T-helper 2 cell treated with Interferon-gamma antibody and Interleukin-4, amounts not matched to agents 5 μg/mL and 100 μg/mL, for 36 hours (primary cell): ENCODE measurements around the gene SNX15.
"Not testable (repeated sequence)": the region's sequence is repeated elsewhere in the genome, so short reads cannot be mapped to it uniquely, and the experiment has no call there.

ENCODE experiments used
- DNase-seq: peaks from one replicate; pipeline ENCODE4 v3.0.0; 2021; ENCODE audit warnings: low spot score
- H3K27ac Mint-ChIP-seq: one replicate; pipeline ENCODE4 v1.8.0; 2021; ENCODE audit warnings: mild to moderate bottlenecking, mixed read lengths
- H3K27me3 Mint-ChIP-seq: one replicate; pipeline ENCODE4 v1.8.0; 2021; ENCODE audit warnings: low read depth, mixed read lengths
- H3K36me3 Mint-ChIP-seq: one replicate; pipeline ENCODE4 v1.8.0; 2021; ENCODE audit warnings: low read depth, mixed read lengths
- H3K4me1 Mint-ChIP-seq: one replicate; pipeline ENCODE4 v1.8.0; 2021; ENCODE audit warnings: low read depth, mixed read lengths
- H3K4me3 Mint-ChIP-seq: one replicate; pipeline ENCODE4 v1.8.0; 2022; ENCODE audit warnings: mild to moderate bottlenecking, moderate library complexity, mixed read lengths
- H3K9me3 Mint-ChIP-seq: one replicate; pipeline ENCODE4 v1.8.0; 2021; ENCODE audit warnings: mixed read lengths

The SNX15 gene

DNA sequence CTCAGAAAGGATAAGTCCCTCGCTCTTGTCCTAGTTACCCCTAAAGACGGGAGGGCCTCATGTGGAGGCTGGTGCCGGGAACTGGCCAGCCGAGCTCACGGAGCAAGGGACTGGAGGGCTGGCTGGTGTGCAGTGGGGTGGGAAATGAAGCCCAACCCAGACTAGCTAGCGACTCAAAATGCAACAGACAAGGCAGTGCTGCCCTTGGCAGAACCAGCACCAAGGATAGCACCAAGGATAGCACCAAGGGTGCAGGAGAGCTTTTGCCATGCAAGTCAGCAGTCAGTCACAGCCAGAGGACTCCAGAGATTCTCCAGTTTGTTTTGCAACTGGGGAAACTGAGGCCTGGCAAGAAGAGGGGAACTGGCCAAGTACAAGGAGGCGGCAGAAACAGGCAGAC is 24.0 kb upstream of the SNX15 start:
- peaks cover 7% of the 10 kb centered on the region for H3K4me1 Mint-ChIP-seq
- no peak for DNase-seq
- H3K36me3 Mint-ChIP-seq, result no peaks in the 10 kb centered on the region
- H3K9me3 Mint-ChIP-seq, result no peaks in the 10 kb centered on the region
- no peaks in the 10 kb centered on the region for H3K27me3 Mint-ChIP-seq
- H3K4me3 Mint-ChIP-seq, result no peak overlapping the region
- no peak overlapping the region for H3K27ac Mint-ChIP-seq

DNA sequence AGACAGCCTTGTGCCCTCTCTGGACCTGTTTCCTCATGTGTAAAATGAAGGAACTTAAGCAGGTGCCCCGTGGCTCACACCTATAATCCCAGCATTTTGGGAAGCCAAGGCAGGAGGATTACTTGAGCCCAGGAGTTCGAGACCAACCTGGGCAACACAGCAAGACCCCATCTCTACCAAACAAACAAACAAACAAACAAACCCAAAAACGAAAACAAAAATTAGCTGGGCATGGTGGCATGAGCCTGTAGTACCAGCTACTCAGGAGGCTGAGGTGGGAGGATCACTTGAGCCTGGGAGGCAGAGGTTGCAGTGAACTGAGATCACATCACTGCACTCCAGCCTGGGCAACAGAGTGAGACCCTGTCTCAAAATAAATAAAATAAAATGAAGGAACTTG is 23.3 kb upstream of the SNX15 start:
- not testable (repeated sequence) for H3K4me1 Mint-ChIP-seq, H3K27me3 Mint-ChIP-seq, H3K36me3 Mint-ChIP-seq, H3K9me3 Mint-ChIP-seq, DNase-seq, H3K4me3 Mint-ChIP-seq, H3K27ac Mint-ChIP-seq

DNA sequence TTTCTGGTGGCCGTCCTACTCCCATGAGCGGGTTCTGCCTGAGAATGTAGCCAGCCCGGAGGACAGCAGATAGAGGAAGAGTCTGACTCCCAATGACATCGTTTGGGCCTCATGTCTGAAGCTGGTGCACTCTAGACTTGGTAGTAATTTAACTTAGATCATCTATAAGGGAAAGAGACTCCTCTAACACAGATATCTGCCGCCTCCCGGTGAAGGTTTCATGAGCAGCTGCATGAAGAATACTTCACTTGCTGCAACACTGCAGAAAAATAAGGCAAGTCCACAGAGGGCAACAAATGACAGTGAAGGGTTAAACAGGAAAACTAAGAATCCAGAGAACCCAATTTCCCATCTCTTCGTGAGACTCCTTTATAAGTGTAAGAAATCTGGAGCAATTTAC is 19.2 kb upstream of the SNX15 start:
- no peaks in the 10 kb centered on the region for H3K27me3 Mint-ChIP-seq

GRCh38 chr11:65008873-65009272 is 18.4 kb upstream of the SNX15 start:
- Mint-ChIP-seq H3K27me3 (no peaks in the 10 kb centered on the region), H3K9me3 (no peaks in the 10 kb centered on the region), H3K4me1 (peaks cover 7% of the 10 kb centered on the region), H3K27ac (no peak overlapping the region), H3K4me3 (no peak overlapping the region), H3K36me3 (no peaks in the 10 kb centered on the region)
- DNase-seq, result no peak

More for the DNA sequence above, 19.2 kb upstream of the SNX15 start:
- DNase-seq, result no peak
- H3K4me3 Mint-ChIP-seq, result no peak overlapping the region
- no peaks in the 10 kb centered on the region for H3K9me3 Mint-ChIP-seq
- no peak overlapping the region for H3K27ac Mint-ChIP-seq
- no peaks in the 10 kb centered on the region for H3K36me3 Mint-ChIP-seq
- peaks cover 3% of the 10 kb centered on the region for H3K4me1 Mint-ChIP-seq

DNA sequence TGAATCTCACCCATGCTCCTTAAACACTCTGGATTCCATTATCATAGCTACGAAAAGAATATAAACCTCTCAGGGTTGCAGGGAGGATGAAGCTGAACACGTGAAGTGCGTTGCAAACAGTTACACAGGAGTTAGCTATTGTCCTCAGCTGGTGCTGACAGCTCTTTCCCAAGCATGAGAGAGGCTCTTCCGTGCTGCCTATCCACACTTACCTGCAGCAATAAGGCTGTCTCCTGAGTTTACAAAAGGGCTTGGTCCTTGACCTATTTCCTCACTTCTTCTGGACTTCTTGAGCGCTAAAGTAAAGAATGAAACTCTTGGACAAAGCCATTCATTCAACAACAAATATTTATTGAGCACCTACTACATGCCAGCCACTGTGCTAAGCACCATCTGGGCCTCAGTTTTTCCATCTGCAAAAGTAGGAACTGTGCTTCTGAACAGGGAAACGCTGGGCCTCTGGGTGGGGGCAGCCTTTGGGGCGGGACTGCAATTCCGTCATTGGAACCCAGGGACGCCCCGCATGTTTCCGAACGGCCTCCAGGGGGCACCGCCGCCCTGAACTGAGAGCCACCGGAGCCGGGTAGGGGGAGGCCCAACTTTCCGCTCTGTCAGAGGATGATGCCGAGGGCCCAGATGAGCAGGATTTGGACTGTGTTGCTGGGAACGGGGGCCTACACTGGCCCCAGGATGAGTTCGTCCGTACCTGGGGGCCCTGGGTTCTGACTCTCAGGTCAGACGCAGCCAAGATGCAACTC is 13.9 kb upstream of the SNX15 start:
- peak overlapping the region; percentile 93 for H3K4me3 Mint-ChIP-seq
- peaks cover 21% of the 10 kb centered on the region for H3K36me3 Mint-ChIP-seq
- H3K9me3 Mint-ChIP-seq, result no peaks in the 10 kb centered on the region
- H3K4me1 Mint-ChIP-seq, result peaks cover 25% of the 10 kb centered on the region
- H3K27ac Mint-ChIP-seq, result peak overlapping the region; percentile 99
- peak; percentile 90 for DNase-seq
- no peaks in the 10 kb centered on the region for H3K27me3 Mint-ChIP-seq

- H3K4me1 Mint-ChIP-seq, result peaks cover 25% of the 10 kb centered on the region
- peaks cover 24% of the 10 kb centered on the region for H3K36me3 Mint-ChIP-seq
- H3K4me3 Mint-ChIP-seq, result peak within 1 kb of the TSS; percentile 93
- peak; percentile 87 for DNase-seq
- H3K27ac Mint-ChIP-seq, result peak within 1 kb of the TSS; percentile 99
- no peaks in the 10 kb centered on the region for H3K9me3 Mint-ChIP-seq
- H3K27me3 Mint-ChIP-seq, result no peaks in the 10 kb centered on the region
Observed at GRCh38 chr11:65013888-65014725, 13.1 kb upstream of the SNX15 start, which contains the start of gene ARL2. Gene ARL2 (plus strand): TSS chr11:65014160. CDS start chr11:65014208, 48 bp downstream.

DNA sequence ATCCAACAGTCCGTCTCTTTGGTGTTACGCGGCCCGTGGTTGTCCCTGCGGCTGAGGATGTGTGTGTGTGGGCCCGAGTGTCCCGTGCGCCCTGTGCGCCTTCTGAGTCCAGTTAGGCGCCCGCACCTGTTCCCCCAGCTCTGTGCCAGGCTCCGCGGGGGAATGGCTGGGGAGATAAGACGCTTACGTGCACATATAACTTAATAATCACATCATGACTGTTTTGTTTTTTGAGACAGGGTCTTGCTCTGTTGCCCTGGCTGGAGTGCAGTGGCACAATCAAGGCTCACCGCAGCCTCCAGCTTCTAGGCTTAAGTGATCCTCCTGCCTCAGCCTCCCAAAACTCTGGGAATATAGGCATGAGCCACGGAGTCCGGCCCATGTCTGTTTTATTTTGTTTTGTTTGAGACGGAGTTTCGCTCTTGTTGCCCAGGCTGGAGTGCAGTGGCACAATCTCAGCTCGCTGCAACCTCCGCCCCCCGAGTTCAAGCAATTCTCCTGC is 12.5 kb upstream of the SNX15 start:
- peak overlapping the region; percentile 91 for H3K4me3 Mint-ChIP-seq
- no peaks in the 10 kb centered on the region for H3K27me3 Mint-ChIP-seq
- H3K36me3 Mint-ChIP-seq, result peaks cover 27% of the 10 kb centered on the region
- H3K27ac Mint-ChIP-seq, result peak overlapping the region; percentile 94
- H3K4me1 Mint-ChIP-seq, result peaks cover 25% of the 10 kb centered on the region
- no peak for DNase-seq
- no peaks in the 10 kb centered on the region for H3K9me3 Mint-ChIP-seq

DNA sequence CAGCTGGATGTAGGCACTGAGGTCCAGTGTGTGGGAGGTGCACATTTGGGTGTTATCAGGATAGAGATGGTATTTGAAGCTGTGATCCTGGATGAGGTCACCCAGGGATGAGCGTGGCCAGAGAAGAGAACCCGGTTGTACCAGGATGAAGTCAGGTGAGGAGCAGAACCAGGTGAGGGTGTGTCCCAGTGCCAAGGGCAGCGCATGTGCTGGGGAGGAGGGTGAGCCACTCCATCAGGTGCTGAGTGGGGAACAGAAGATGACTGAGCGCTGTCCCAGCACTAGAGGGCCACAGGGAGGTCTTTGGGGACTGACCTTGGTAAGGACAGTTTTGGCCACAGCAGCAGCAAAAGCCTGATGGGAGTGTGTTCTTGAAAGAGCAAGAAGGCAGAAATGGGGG is 10.5 kb upstream of the SNX15 start:
- Mint-ChIP-seq H3K27ac (peak overlapping the region; percentile 32), H3K4me1 (peaks cover 25% of the 10 kb centered on the region), H3K27me3 (no peaks in the 10 kb centered on the region), H3K36me3 (peaks cover 31% of the 10 kb centered on the region), H3K9me3 (no peaks in the 10 kb centered on the region), H3K4me3 (no peak overlapping the region)
- no peak for DNase-seq

DNA sequence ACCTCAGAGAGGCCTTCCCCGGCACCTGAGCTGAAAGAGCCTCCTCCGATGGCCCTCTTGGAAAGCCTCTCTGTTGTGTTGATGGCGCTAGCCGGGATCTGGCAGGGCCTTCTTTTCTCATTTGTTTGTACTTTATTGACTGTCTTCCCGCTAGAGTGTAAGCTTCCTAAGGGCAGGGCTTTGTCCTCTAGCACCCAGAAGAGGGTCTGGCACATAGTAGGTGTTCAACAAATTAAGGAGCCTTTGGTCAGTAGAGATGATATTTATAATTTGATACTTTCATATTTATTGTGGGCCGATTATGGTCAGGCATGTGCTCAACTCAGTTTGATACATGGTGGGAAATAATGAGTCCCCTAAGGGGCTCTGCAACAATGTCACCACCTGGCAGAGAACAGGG is 9.3 kb upstream of the SNX15 start:
- DNase-seq, result no peak
- no peak overlapping the region for H3K4me3 Mint-ChIP-seq
- H3K27ac Mint-ChIP-seq, result no peak overlapping the region
- H3K27me3 Mint-ChIP-seq, result no peaks in the 10 kb centered on the region
- H3K4me1 Mint-ChIP-seq, result peaks cover 23% of the 10 kb centered on the region
- no peaks in the 10 kb centered on the region for H3K9me3 Mint-ChIP-seq
- H3K36me3 Mint-ChIP-seq, result peaks cover 36% of the 10 kb centered on the region

DNA sequence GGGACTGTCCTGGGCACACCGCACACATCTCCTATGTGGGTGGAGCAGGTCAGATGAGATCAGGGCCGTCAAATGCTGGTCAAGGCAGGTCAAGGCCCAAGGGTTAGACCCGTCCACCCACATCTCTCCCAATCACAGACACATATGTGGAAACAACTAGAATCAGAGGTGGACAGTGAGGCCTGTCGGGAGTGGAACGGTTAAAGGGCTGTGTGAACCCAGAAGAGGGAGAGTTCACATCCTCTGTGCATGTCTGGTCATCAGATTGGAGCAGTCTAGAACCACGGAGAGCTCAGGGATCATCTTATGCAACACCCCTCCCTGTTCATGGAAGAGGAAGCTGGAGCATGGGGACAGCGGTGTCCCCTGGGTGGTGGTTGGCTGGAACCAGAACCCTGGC is 7.4 kb upstream of the SNX15 start:
- no peak for DNase-seq
- no peaks in the 10 kb centered on the region for H3K27me3 Mint-ChIP-seq
- H3K4me3 Mint-ChIP-seq, result no peak overlapping the region
- H3K9me3 Mint-ChIP-seq, result no peaks in the 10 kb centered on the region
- H3K4me1 Mint-ChIP-seq, result peaks cover 15% of the 10 kb centered on the region
- H3K27ac Mint-ChIP-seq, result peak overlapping the region; percentile 26
- H3K36me3 Mint-ChIP-seq, result peaks cover 36% of the 10 kb centered on the region

- DNase-seq, result no peak
- Mint-ChIP-seq H3K4me3 (no peak overlapping the region), H3K9me3 (no peaks in the 10 kb centered on the region), H3K4me1 (peaks cover 12% of the 10 kb centered on the region), H3K27me3 (no peaks in the 10 kb centered on the region), H3K36me3 (peaks cover 32% of the 10 kb centered on the region), H3K27ac (no peak overlapping the region)
Observed at GRCh38 chr11:65021003-65021402, 6.2 kb upstream of the SNX15 start.

DNA sequence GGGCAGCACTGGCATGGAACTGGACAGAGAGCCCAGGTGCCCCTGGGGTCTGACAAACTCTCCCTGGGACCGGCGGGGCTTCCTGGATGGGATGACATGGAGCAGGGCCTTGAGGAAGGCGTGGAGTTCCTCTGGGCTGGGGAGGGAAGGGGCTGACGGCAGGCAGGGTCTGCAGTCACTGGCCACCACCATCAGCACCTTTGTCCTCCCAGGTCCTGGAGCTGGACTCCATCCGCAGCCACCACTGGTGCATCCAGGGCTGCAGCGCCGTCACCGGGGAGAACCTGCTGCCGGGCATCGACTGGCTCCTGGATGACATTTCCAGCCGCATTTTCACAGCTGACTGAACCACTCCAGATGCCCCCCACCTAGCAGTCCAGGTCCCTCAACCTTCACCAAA is 5.7 kb upstream of the SNX15 start:
- Mint-ChIP-seq H3K9me3 (no peaks in the 10 kb centered on the region), H3K4me1 (peaks cover 8% of the 10 kb centered on the region), H3K27ac (no peak overlapping the region)

DNA sequence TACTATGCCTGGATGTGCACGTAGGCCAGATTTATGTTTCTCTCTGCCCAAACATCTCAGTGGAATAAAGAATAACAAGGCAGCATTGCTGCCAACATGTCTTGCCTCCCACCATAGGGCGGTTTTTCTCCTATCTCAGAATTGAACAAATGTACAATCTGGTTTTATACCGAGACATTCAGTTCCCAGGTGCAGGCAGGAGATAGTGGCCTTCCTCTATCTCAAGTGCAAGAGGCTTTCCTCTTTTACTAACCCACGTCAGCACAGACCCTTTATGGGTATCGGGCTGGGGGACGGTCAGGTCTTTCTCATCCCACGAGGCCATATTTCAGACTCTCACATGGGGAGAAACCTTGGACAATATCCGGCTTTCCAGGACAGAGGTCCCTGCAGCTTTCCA is 3.7 kb upstream of the SNX15 start:
- not testable (repeated sequence) for H3K9me3 Mint-ChIP-seq, DNase-seq, H3K27ac Mint-ChIP-seq, H3K4me3 Mint-ChIP-seq, H3K27me3 Mint-ChIP-seq
- peaks cover 18% of the 10 kb centered on the region for H3K36me3 Mint-ChIP-seq
- peaks cover 16% of the 10 kb centered on the region for H3K4me1 Mint-ChIP-seq

More for the DNA sequence above, 5.7 kb upstream of the SNX15 start:
- no peak for DNase-seq
- no peak overlapping the region for H3K4me3 Mint-ChIP-seq
- no peaks in the 10 kb centered on the region for H3K27me3 Mint-ChIP-seq
- peaks cover 27% of the 10 kb centered on the region for H3K36me3 Mint-ChIP-seq

DNA sequence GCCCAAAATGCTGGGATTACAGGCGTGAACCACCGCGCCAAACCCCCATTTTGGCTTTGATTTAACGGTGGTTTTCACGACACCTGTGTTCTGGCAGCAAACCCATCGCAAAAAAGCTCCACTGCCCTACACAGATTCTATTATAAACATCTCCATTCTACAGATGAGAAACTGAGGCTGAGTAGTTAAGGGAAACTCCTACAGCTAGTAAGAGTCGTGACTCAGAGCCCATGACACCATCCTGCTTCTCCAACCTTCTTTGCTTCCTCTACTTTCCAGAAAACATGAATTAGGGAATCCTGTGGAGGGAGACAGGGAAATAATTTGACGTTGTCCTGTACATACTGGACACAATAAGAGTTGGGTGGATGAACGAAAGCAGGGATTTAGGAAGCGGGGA is 429 bp upstream of the SNX15 start:
- peaks cover 12% of the 10 kb centered on the region for H3K36me3 Mint-ChIP-seq
- H3K4me1 Mint-ChIP-seq, result peaks cover 20% of the 10 kb centered on the region
- no peak for DNase-seq
- no peaks in the 10 kb centered on the region for H3K27me3 Mint-ChIP-seq
- H3K9me3 Mint-ChIP-seq, result no peaks in the 10 kb centered on the region
- peak overlapping the region; percentile 81 for H3K4me3 Mint-ChIP-seq
- H3K27ac Mint-ChIP-seq, result peak overlapping the region; percentile 79
